ENCODE data around the gene LALBA.
"Not testable (repeated sequence)": the region's sequence is repeated elsewhere in the genome, so short reads cannot be mapped to it uniquely, and the experiment has no call there.

LALBA gene

GRCh38 chr12:48542300-48542928 is 27.4 kb downstream of the LALBA start:
- peak; percentile 36 for DNase-seq (ENCODE audit: low spot score)
- POLR2A ChIA-PET (ENCODE audit: low non-redundant PET), result no interaction called here
- TF ChIP-seq CTCF (conservative IDR thresholded peaks at IDR 0.05; ENCODE audit: low read depth), result peak; percentile 50
- no peak overlapping the region for H3K27ac ChIP-seq
- CTCF ChIA-PET, result interaction anchor here (0.5 to 6.2 kb wide), 14 partner anchors 9 to 788 kb away, joined by 3 to 79 read pairs (median 3); partner anchors contain the start of gene ZNF641

- no peak for TF ChIP-seq CTCF (conservative IDR thresholded peaks at IDR 0.05; ENCODE audit: low read depth)
- no peak for DNase-seq (ENCODE audit: low spot score)
- POLR2A ChIA-PET (ENCODE audit: low non-redundant PET), result no interaction called here
- CTCF ChIA-PET, result no interaction called here
- H3K27ac ChIP-seq, result no peak overlapping the region
Measured at GRCh38 chr12:48536602-48537001, 33.2 kb downstream of the LALBA start.

- ChIA-PET CTCF (interaction anchor here (0.6 to 1.1 kb wide), 3 partner anchors 10 to 511 kb away, joined by 3 to 7 read pairs (median 4); no protein-coding TSS in a partner anchor), POLR2A (ENCODE audit: low non-redundant PET) (no interaction called here)
- H3K27ac ChIP-seq, result no peak overlapping the region
- TF ChIP-seq CTCF (conservative IDR thresholded peaks at IDR 0.05; ENCODE audit: low read depth), result no peak
- DNase-seq (ENCODE audit: low spot score), result no peak
Measured at GRCh38 chr12:48532601-48533000, 37.2 kb downstream of the LALBA start.

- H3K27ac ChIP-seq, result no peak overlapping the region
- DNase-seq (ENCODE audit: low spot score), result no peak
- CTCF ChIA-PET, result no interaction called here
- no peak for TF ChIP-seq CTCF (conservative IDR thresholded peaks at IDR 0.05; ENCODE audit: low read depth)
- POLR2A ChIA-PET (ENCODE audit: low non-redundant PET), result no interaction called here
Measured at GRCh38 chr12:48527891-48528670, 41.8 kb downstream of the LALBA start.

- POLR2A ChIA-PET (ENCODE audit: low non-redundant PET), result no interaction called here
- no peak within 1 kb of the TSS for H3K27ac ChIP-seq
- TF ChIP-seq CTCF (conservative IDR thresholded peaks at IDR 0.05; ENCODE audit: low read depth), result no peak
- no peak for DNase-seq (ENCODE audit: low spot score)
- CTCF ChIA-PET, result interaction anchor here (0.6 kb wide), 1 partner anchor 177 kb away, joined by 3 read pairs; no protein-coding TSS in a partner anchor
Measured at GRCh38 chr12:48525332-48525731, 44.5 kb downstream of the LALBA start, which contains the start of gene OR8S1. OR8S1 (plus strand) TSS chr12:48525632; CDS start chr12:48525632, 0 bp downstream.

GRCh38 chr12:48520381-48520780 is 49.5 kb downstream of the LALBA start:
- H3K27ac ChIP-seq; DNase-seq (ENCODE audit: low spot score); POLR2A ChIA-PET (ENCODE audit: low non-redundant PET); CTCF ChIA-PET: not testable (repeated sequence)

Data from RWPE1 (cell line).